Loucy (cell line): ENCODE data around the gene DRC7.

Experiments
- CTCF ChIP-seq: fragments of 200-600 bp; sonication (generic); conservative IDR thresholded peaks from 2 replicates; pipeline ENCODE4 v1.5.1; 2014; ENCODE audit warnings: mild to moderate bottlenecking, antibody characterized with exemption, low read length
- EZH2phosphoT487 ChIP-seq: fragments of 200-600 bp; IDR thresholded peaks from 2 replicates; pipeline ENCODE4 v1.6.1; 2018; ENCODE audit warnings: antibody characterized with exemption, mild to moderate bottlenecking, moderate library complexity, borderline replicate concordance

DNA sequence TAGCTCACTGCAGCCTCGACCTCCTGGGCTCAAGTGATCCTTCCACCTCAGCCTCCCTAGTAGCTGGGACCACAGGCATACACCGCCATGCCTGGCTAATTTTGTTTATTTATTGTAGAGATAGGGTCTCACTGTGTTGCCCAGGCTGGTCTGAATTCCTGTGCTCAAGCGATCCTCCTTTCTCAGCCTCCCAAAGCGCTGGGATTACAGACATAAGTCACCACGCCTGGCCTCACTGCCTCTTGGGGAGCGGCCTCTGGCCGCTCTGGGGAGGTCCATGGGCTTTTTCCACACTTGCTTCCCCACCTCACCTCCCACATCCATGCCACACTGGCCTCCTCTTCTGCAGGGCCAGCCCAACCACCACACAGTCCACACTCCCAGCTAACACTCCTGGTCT lies 44.8 kb upstream of the DRC7 start:
- no peak for TF ChIP-seq CTCF
- TF ChIP-seq EZH2phosphoT487: no peak
